ENCODE measurements around the gene PARP6. TPM values are rescaled to one million over a fixed set of nuclear protein-coding genes. Genes with fewer than 3 reads are reported as not detected.

Gene PARP6
- total and polyA plus RNA-seq, 8 donors, result 29.6 to 101 (median 63.6) TPM

GRCh38 chr15:72227192-72227586 is 45.2 kb downstream of the PARP6 start:
- H3K27ac ChIP-seq, result peak overlapping the region; percentile 18 to 96 (median 91)
- WGBS, 5 donors, result 19 to 37% (median 29%) methylated on average over 8 of the region's 8 CpGs
- DNase-seq, result peak in 1 of 2 donors; percentile 44
- H3K9me3 ChIP-seq, result no peaks in the 10 kb centered on the region
- H3K36me3 ChIP-seq, result peaks cover 0 to 15% (median 10%) of the 10 kb centered on the region in 4 donors
- H3K27me3 ChIP-seq, result no peaks in the 10 kb centered on the region
- H3K4me1 ChIP-seq, result peaks cover 47 to 72% (median 61%) of the 10 kb centered on the region in 4 donors
- peak overlapping the region in 2 of 4 donors; percentile 10 to 12 for H3K4me3 ChIP-seq
- no peak for TF ChIP-seq POLR2A (IDR thresholded peaks at IDR 0.05)
- TF ChIP-seq POLR2AphosphoS5 (IDR thresholded peaks at IDR 0.05), result peak in 1 of 3 donors; percentile 80
- intact Hi-C loops (cut with DNase I; ENCODE audit: low total_unique reads), result no loop called here

GRCh38 chr15:72223278-72223677 is 49.1 kb downstream of the PARP6 start:
- Histone ChIP-seq H3K9me3 (no peaks in the 10 kb centered on the region), H3K36me3 (peaks cover 5 to 42% (median 28%) of the 10 kb centered on the region in 4 donors), H3K27ac (no peak overlapping the region), H3K4me1 (peaks cover 37 to 87% (median 51%) of the 10 kb centered on the region in 4 donors), H3K4me3 (no peak overlapping the region), H3K27me3 (no peaks in the 10 kb centered on the region)
- no peak for DNase-seq
- TF ChIP-seq POLR2AphosphoS5 (IDR thresholded peaks at IDR 0.05) (no peak), EP300 (IDR thresholded peaks at IDR 0.05) (no peak), POLR2A (IDR thresholded peaks at IDR 0.05) (no peak)
- TF ChIP-seq, protein P1, sequence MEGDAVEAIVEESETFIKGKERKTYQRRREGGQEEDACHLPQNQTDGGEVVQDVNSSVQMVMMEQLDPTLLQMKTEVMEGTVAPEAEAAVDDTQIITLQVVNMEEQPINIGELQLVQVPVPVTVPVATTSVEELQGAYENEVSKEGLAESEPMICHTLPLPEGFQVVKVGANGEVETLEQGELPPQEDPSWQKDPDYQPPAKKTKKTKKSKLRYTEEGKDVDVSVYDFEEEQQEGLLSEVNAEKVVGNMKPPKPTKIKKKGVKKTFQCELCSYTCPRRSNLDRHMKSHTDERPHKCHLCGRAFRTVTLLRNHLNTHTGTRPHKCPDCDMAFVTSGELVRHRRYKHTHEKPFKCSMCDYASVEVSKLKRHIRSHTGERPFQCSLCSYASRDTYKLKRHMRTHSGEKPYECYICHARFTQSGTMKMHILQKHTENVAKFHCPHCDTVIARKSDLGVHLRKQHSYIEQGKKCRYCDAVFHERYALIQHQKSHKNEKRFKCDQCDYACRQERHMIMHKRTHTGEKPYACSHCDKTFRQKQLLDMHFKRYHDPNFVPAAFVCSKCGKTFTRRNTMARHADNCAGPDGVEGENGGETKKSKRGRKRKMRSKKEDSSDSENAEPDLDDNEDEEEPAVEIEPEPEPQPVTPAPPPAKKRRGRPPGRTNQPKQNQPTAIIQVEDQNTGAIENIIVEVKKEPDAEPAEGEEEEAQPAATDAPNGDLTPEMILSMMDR (IDR thresholded peaks at IDR 0.05), result no peak
- WGBS, 5 donors, result 90 to 93% (median 91%) methylated on average over 10 of the region's 10 CpGs
- intact Hi-C loops (cut with DNase I; ENCODE audit: low total_unique reads), result no loop called here

DNA sequence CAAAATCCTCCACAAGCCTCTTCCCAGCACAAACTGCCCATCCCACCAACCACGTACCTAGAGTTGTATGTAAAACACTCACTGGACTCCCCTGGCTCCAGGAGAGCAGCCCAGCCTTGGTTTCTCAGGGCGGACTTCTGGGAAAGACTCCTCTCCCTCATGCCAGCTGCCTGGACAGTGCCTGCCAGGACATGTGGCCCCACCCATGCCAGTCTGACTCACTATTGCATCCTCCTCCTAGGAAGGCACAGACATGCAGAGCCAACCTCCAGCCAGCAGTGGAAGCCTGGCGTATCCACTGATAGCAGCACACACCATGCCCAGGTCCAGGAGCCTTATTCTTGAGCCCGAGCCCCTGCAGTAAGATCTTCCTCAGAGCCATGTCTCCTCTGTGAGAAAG is 50.0 kb downstream of the PARP6 start:
- intact Hi-C loops (cut with DNase I; ENCODE audit: low total_unique reads), result no loop called here
- TF ChIP-seq POLR2A (IDR thresholded peaks at IDR 0.05), result no peak
- TF ChIP-seq POLR2AphosphoS5 (IDR thresholded peaks at IDR 0.05), result peak in 1 of 3 donors; percentile 30
- peak overlapping the region in 1 of 5 donors; percentile 32 for H3K27ac ChIP-seq
- 68 to 83% (median 79%) methylated on average over 4 of the region's 4 CpGs for WGBS, 5 donors
- no peaks in the 10 kb centered on the region for H3K27me3 ChIP-seq
- no peak overlapping the region for H3K4me3 ChIP-seq
- peaks cover 28 to 79% (median 44%) of the 10 kb centered on the region in 4 donors for H3K4me1 ChIP-seq
- no peaks in the 10 kb centered on the region for H3K9me3 ChIP-seq
- no peak for DNase-seq
- peaks cover 14 to 50% (median 37%) of the 10 kb centered on the region in 4 donors for H3K36me3 ChIP-seq

DNA sequence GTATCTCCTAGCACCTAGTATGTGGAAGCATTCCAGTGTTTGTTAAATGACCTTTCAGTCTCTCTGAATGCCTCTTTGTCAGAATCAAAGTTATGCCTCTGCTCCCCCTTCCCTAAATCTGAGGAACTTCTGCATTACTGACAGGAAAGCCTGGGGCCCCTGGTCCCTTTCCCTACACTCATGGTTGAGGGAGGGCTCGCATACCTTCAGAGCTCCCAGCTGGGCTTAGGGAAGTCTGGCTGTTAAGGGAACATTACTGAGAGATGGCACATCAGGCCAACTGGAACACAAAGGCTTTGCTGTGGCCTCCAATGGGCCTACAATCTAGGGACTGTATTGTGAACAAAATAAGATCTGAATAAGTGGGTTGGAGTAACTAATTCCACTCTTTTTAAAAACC is 51.7 kb downstream of the PARP6 start:
- DNase-seq, result no peak
- no peaks in the 10 kb centered on the region for H3K9me3 ChIP-seq
- intact Hi-C loops (cut with DNase I; ENCODE audit: low total_unique reads), result no loop called here
- no peaks in the 10 kb centered on the region for H3K27me3 ChIP-seq
- H3K4me1 ChIP-seq, result peaks cover 14 to 61% (median 27%) of the 10 kb centered on the region in 4 donors
- no peak overlapping the region for H3K4me3 ChIP-seq
- H3K36me3 ChIP-seq, result peaks cover 30 to 68% (median 54%) of the 10 kb centered on the region in 4 donors
- TF ChIP-seq EP300 (IDR thresholded peaks at IDR 0.05) (no peak), POLR2A (IDR thresholded peaks at IDR 0.05) (no peak), POLR2AphosphoS5 (IDR thresholded peaks at IDR 0.05) (no peak)
- TF ChIP-seq, protein P1 (IDR thresholded peaks at IDR 0.05), result no peak
- H3K27ac ChIP-seq, result no peak overlapping the region
- WGBS, 5 donors, result 39 to 72% (median 62%) methylated on average over 1 of the region's 1 CpG

DNA sequence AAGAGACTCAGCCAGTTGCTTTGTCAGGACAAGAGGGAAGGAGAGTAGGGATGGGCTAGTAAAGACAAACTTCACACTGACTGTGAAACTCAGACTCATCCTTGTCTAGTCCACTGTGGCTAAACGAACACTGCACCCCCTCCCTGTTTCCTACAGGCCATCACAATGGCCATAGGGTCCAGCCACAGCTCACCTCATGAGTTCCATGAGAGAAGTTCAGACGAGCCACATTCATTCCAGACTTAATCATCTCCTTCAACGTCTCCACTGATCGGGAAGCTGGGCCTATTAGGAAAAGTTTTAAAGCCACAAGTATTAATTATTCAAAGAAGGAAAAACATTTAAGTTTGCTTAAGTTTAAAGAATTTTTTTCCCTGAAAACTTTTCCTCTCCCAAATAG is 55.1 kb downstream of the PARP6 start:
- peaks cover 6 to 45% (median 15%) of the 10 kb centered on the region in 4 donors for H3K4me1 ChIP-seq
- no peaks in the 10 kb centered on the region for H3K27me3 ChIP-seq
- TF ChIP-seq EP300 (IDR thresholded peaks at IDR 0.05) (no peak), POLR2A (IDR thresholded peaks at IDR 0.05) (no peak)
- TF ChIP-seq, protein P1 (IDR thresholded peaks at IDR 0.05), result no peak
- intact Hi-C loops (cut with DNase I; ENCODE audit: low total_unique reads), result no loop called here
- peaks cover 57 to 90% (median 77%) of the 10 kb centered on the region in 4 donors for H3K36me3 ChIP-seq
- H3K9me3 ChIP-seq, result no peaks in the 10 kb centered on the region
- no peak for DNase-seq
- no peak overlapping the region for H3K4me3 ChIP-seq
- 68 to 82% (median 80%) methylated on average over 4 of the region's 4 CpGs for WGBS, 5 donors
- no peak overlapping the region for H3K27ac ChIP-seq

Data from stomach (tissue), 9 donors.